Spleen (tissue), 11 donors: ENCODE measurements around the gene WDR49. TPM values are rescaled to one million over a fixed set of nuclear protein-coding genes. Genes with fewer than 3 reads are reported as not detected.

ENCODE experiments used
- DNase-seq: peaks from one replicate; pipeline ENCODE4 v3.0.0-alpha.2; 2020
- H3K27ac ChIP-seq, 8 donors: fragments of 200-600 bp; sonication (generic) in 7 of 8; 1 replicate in 4 of 8; 2 replicates in 4 of 8; pipeline versions ENCODE4 v1.5.0 to v1.8.0; 2016 to 2021; ENCODE audit warnings: inconsistent platforms in 4 of 8, mild to moderate bottlenecking in 4 of 8, moderate library complexity in 1 of 8
- H3K27me3 ChIP-seq, 7 donors: fragments of 200-600 bp; sonication (generic) in 6 of 7; replicated peaks in 1 of 7; 1 replicate in 4 of 7; 2 replicates in 3 of 7; pipeline versions ENCODE4 v1.5.0 to v1.8.0; 2016 to 2021; ENCODE audit warnings: inconsistent platforms in 3 of 7, mild to moderate bottlenecking in 1 of 7
- H3K36me3 ChIP-seq, 6 donors: fragments of 200-600 bp; sonication (generic) in 5 of 6; 1 replicate in 4 of 6; 2 replicates in 2 of 6; pipeline versions ENCODE4 v1.5.0 to v1.8.0; 2016 to 2021; ENCODE audit warnings: inconsistent platforms in 2 of 6
- H3K4me1 ChIP-seq, 6 donors: fragments of 200-600 bp; sonication (generic) in 5 of 6; 1 replicate in 3 of 6; 2 replicates in 3 of 6; pipeline versions ENCODE4 v1.5.0 to v1.8.0; 2016 to 2021; ENCODE audit warnings: inconsistent platforms in 3 of 6
- H3K4me3 ChIP-seq, 8 donors: fragments of 200-600 bp; sonication (generic) in 7 of 8; 1 replicate in 4 of 8; 2 replicates in 4 of 8; pipeline versions ENCODE4 v1.5.0 to v1.8.0; 2016 to 2021; ENCODE audit warnings: inconsistent platforms in 4 of 8, mild to moderate bottlenecking in 4 of 8, moderate library complexity in 2 of 8
- H3K9me3 ChIP-seq, 8 donors: fragments of 200-600 bp; sonication (generic) in 7 of 8; 1 replicate in 4 of 8; 2 replicates in 4 of 8; pipeline versions ENCODE4 v1.5.0 to v1.8.0; 2016 to 2021; ENCODE audit warnings: inconsistent platforms in 4 of 8
- POLR2A ChIP-seq, 3 donors: fragments of 450-650 bp; IDR thresholded peaks; one replicate each; pipeline ENCODE4 v1.5.1; 2017; ENCODE audit warnings: antibody characterized with exemption in 3 of 3, mild to moderate bottlenecking in 1 of 3
- POLR2AphosphoS5 ChIP-seq, 3 donors: sonication (generic); formaldehyde crosslinking; IDR thresholded peaks; one replicate each; pipeline ENCODE4 v1.5.1; 2017; ENCODE audit warnings: antibody characterized with exemption in 3 of 3
- WGBS, 5 donors: extraction: QIAGEN DNeasy Blood & Tissue Kit in 3 of 5; methylation state at CpG; one replicate each; pipeline versions ENCODE4 v1.1.5 to v1.1.7; 2013 to 2018; 5-methylcytosine and 5-hydroxymethylcytosine counted together
- intact Hi-C: fragments of 100-400 bp; cut with DNase I; formaldehyde crosslinking; loops from one replicate; pipeline ENCODE4 v1.15.0; 2023; ENCODE audit warnings: low total_unique reads
- polyA plus RNA-seq, 3 donors: library from polyadenylated mRNA; stranded (reverse); fragments of 200-250 nt; gene quantifications; one replicate each; pipeline ENCODE4 v1.2.1, GENCODE V29; 2013
- total RNA-seq, 7 donors: library from RNA; depleted of rRNA in 3 of 7; stranded (reverse); fragments of >200 nt in 3 of 7; fragmentation: NEBNext Ultra II Directional in 4 of 7; extraction: Animal tissue kit (Norgen Biotek cat#: 25700) in 4 of 7; gene quantifications; one replicate each; pipeline versions ENCODE4 v1.1.0 to v1.2.1, GENCODE V29; 2016 to 2021
- TF ChIP-seq, protein P1 (sequence below), 11 experiments: fragments of 200-600 bp in 7 of 11; fragments of 450-650 bp in 4 of 11; sonication (generic) in 4 of 11; IDR thresholded peaks in 8 of 11; conservative IDR thresholded peaks in 3 of 11; 1 replicate in 7 of 11; 2 replicates in 4 of 11; pipeline versions ENCODE4 v1.4.0 to v1.8.0; 2016 to 2021; ENCODE audit warnings: antibody characterized with exemption in 11 of 11, inconsistent platforms in 4 of 11, mild to moderate bottlenecking in 1 of 11
- donor health status: healthy with polysubstance abuse.
- donor health status: DM: no; HTN: no; CAD: no; lungs with moderate emphysema.
- donor health status: DM: no; HTN: no; CAD: no.
- donor health status: Bipolar disorder and iron deficiency.
- donor health status: healthy.
- donor health status: DM: no; HTN: no; CAD: no.
- donor health status: DM: yes; HTN: yes; CAD: no.

Gene WDR49
- total and polyA plus RNA-seq, 10 donors = 0.04 to 10.6 (median 1.4) TPM

DNA sequence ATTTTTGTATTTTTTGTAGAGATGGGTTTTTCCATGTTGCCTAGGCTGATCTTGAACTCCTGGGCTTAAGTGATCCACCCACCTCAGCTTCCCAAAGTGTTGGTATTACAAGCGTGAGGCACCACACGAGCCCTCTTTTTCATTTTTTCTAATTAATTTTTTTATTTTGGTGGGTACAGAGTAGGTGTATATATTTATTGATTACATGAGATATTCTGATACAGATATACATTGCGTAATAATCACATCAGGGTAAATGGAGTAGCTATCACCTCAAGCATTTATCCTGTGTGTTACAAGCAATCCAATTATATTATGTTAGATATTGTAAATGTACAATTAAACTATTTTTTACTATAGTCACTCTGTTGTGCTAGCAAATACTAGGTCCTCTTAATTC, 66.1 kb downstream of the WDR49 start:
- Histone ChIP-seq H3K27me3 (no peaks in the 10 kb centered on the region), H3K36me3 (no peaks in the 10 kb centered on the region), H3K4me1 (no peaks in the 10 kb centered on the region), H3K9me3 (no peaks in the 10 kb centered on the region), H3K4me3 (no peak overlapping the region), H3K27ac (no peak overlapping the region)
- TF ChIP-seq POLR2A (IDR thresholded peaks at IDR 0.05) = no peak
- no peak for TF ChIP-seq POLR2AphosphoS5 (IDR thresholded peaks at IDR 0.05)
- TF ChIP-seq, protein P1, sequence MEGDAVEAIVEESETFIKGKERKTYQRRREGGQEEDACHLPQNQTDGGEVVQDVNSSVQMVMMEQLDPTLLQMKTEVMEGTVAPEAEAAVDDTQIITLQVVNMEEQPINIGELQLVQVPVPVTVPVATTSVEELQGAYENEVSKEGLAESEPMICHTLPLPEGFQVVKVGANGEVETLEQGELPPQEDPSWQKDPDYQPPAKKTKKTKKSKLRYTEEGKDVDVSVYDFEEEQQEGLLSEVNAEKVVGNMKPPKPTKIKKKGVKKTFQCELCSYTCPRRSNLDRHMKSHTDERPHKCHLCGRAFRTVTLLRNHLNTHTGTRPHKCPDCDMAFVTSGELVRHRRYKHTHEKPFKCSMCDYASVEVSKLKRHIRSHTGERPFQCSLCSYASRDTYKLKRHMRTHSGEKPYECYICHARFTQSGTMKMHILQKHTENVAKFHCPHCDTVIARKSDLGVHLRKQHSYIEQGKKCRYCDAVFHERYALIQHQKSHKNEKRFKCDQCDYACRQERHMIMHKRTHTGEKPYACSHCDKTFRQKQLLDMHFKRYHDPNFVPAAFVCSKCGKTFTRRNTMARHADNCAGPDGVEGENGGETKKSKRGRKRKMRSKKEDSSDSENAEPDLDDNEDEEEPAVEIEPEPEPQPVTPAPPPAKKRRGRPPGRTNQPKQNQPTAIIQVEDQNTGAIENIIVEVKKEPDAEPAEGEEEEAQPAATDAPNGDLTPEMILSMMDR (IDR thresholded peaks at IDR 0.05 in 8 of 11, conservative IDR thresholded peaks at IDR 0.05 in 3 of 11) = no peak
- WGBS, 5 donors = 91 to 97% (median 92%) methylated on average over 3 of the region's 3 CpGs
- DNase-seq = no peak
- intact Hi-C loops = no loop called here

DNA sequence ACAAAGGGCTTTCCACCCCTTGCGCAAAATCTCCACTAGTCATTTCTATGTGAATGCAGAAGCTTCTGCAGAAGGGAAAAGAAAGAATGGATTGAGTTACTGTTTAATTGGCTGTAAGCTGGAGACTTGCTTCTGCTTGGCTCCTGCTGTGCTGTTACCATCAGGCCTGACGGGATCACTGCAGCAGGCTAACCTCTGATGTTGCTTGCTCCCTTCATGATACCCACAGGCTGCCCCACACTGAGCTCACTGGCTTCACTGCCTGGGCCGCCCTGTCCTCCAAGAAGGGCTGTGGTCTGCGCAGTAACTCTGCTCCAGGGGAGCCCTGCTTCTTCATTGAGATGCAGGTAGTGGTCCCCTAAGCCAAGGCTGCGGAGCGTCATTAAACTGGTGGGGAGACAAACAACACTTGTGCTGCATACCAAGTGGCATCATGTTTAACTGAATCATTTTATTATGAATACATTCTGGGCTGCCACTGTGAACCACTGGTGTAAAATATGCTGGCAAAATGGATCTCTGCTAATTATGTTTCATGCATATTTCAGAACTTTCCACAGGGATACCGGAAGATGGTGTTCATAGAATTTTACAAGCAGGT, 78.6 kb downstream of the WDR49 start:
- WGBS, 5 donors = 82 to 94% (median 92%) methylated on average over 5 to 7 of the region's 7 CpGs
- Histone ChIP-seq H3K36me3 (no peaks in the 10 kb centered on the region), H3K9me3 (no peaks in the 10 kb centered on the region), H3K27me3 (no peaks in the 10 kb centered on the region), H3K4me3 (no peak overlapping the region), H3K4me1 (no peaks in the 10 kb centered on the region), H3K27ac (no peak overlapping the region)
- TF ChIP-seq, protein P1 (IDR thresholded peaks at IDR 0.05 in 8 of 11, conservative IDR thresholded peaks at IDR 0.05 in 3 of 11) = no peak
- no peak for TF ChIP-seq POLR2A (IDR thresholded peaks at IDR 0.05)
- no peak for TF ChIP-seq POLR2AphosphoS5 (IDR thresholded peaks at IDR 0.05)
- intact Hi-C loops = no loop called here
- no peak for DNase-seq

DNA sequence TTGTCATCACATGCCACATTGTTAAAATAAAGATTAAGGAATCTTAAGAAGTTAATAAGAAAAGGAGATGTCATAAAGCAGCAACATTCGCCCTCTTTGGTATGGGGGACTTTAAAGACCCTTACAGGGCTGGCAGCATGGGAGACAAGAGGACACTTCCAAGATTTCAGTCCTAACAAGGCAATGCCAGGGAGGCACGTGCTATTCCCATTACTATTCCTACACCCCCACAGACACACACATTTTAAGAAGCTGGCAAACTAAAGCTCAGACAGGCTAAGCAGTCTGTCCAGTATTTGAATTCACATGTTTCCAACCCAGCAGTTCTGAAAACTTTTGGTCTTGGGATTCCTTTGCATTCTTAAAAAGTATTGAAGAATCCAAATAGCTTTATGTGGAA, 80.8 kb downstream of the WDR49 start:
- DNase-seq = no peak
- H3K9me3 ChIP-seq = no peaks in the 10 kb centered on the region
- H3K36me3 ChIP-seq = no peaks in the 10 kb centered on the region
- intact Hi-C loops = no loop called here
- no peak overlapping the region for H3K27ac ChIP-seq
- 65 to 77% (median 70%) methylated on average over 2 of the region's 2 CpGs for WGBS, 5 donors
- H3K4me1 ChIP-seq = no peaks in the 10 kb centered on the region
- no peaks in the 10 kb centered on the region for H3K27me3 ChIP-seq
- no peak overlapping the region for H3K4me3 ChIP-seq
- TF ChIP-seq POLR2AphosphoS5 (IDR thresholded peaks at IDR 0.05) (no peak), POLR2A (IDR thresholded peaks at IDR 0.05) (no peak)
- TF ChIP-seq, protein P1 (IDR thresholded peaks at IDR 0.05 in 8 of 11, conservative IDR thresholded peaks at IDR 0.05 in 3 of 11) = no peak

DNA sequence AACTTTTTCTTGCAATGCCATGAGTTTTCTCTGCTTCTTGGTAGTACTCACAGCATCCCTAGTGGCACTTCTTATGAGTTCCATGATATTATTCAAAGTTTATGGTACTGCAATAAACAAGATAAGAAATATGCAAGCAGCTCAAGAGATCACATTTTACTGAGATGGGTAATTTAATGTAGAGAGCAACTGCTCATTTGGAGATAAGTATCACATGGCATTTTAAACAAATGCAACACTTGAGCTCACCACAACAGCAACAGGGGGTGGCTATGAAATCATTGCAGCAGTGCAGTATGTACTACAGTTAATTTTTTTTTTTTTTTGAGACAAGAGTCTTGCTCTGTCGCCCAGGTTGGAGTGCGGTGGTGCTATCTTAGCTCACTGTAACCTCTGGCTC, 85.1 kb downstream of the WDR49 start:
- 80 to 100% (median 94%) methylated on average over 2 of the region's 2 CpGs for WGBS, 5 donors
- H3K27ac ChIP-seq = no peak overlapping the region
- DNase-seq = no peak
- intact Hi-C loops = no loop called here
- H3K36me3 ChIP-seq = no peaks in the 10 kb centered on the region
- TF ChIP-seq POLR2AphosphoS5 (IDR thresholded peaks at IDR 0.05) (no peak), POLR2A (IDR thresholded peaks at IDR 0.05) (no peak)
- TF ChIP-seq, protein P1 (IDR thresholded peaks at IDR 0.05 in 8 of 11, conservative IDR thresholded peaks at IDR 0.05 in 3 of 11) = no peak
- H3K4me1 ChIP-seq = no peaks in the 10 kb centered on the region
- H3K9me3 ChIP-seq = no peaks in the 10 kb centered on the region
- no peaks in the 10 kb centered on the region for H3K27me3 ChIP-seq
- no peak overlapping the region for H3K4me3 ChIP-seq
